Measurements from ENCODE around the gene ACOT11. TPM values are rescaled to one million over a fixed set of nuclear protein-coding genes. Genes with fewer than 3 reads are reported as not detected.

Gene ACOT11
- total and polyA plus RNA-seq, 10 of the 15 experiments (the other 5 are each of a cell fraction or from before 2014, with no cell fraction given), result 0.04 to 0.85 (median 0.39) TPM; not detected in 1

- ChIA-PET CTCF (no interaction called here), RAD21 (ENCODE audit: unreplicated experiment) (no interaction called here), SMC1A (ENCODE audit: uncharacterized antibody, unreplicated experiment) (no interaction called here), POLR2A (no interaction called here)
- ATAC-seq, result no peak
- Histone ChIP-seq H2AFZ (ENCODE audit: control insufficient read depth, low read depth, low read length) (no peak overlapping the region), H3K9me3 (replicated peaks; ENCODE audit: control insufficient read depth, insufficient read depth, low read length) (no peaks in the 10 kb centered on the region), H4K20me1 (ENCODE audit: control insufficient read depth, insufficient read depth) (no peaks in the 10 kb centered on the region), H3K4me2 (ENCODE audit: control insufficient read depth, insufficient read depth) (no peak overlapping the region), H3K36me3 (ENCODE audit: control insufficient read depth in 2 of 2, insufficient read depth in 2 of 2, low read length in 1 of 2) (no peaks in the 10 kb centered on the region), H3K4me1 (ENCODE audit: control insufficient read depth, insufficient read depth, low read length) (no peaks in the 10 kb centered on the region), H3K27ac (ENCODE audit: control insufficient read depth, insufficient read depth) (no peak overlapping the region), H3K9ac (ENCODE audit: control insufficient read depth, insufficient read depth, low read length) (no peak overlapping the region), H3K79me2 (ENCODE audit: control insufficient read depth, insufficient read depth, low read length) (no peaks in the 10 kb centered on the region), H3K4me3 (no peak overlapping the region), H3K27me3 (replicated peaks in 1 of 2; ENCODE audit: control insufficient read depth in 2 of 2, insufficient read depth in 2 of 2, low read length in 1 of 2) (no peaks in the 10 kb centered on the region)
- TF ChIP-seq SMAD1 (IDR thresholded peaks at IDR 0.05; ENCODE audit: low read depth, partially characterized antibody) (no peak), CEBPB (IDR thresholded peaks at IDR 0.05; ENCODE audit: borderline replicate concordance in 1 of 2, low read depth in 2 of 2, low read length in 2 of 2) (no peak), CBFB (IDR thresholded peaks at IDR 0.05; ENCODE audit: low read depth) (no peak), YY1 (IDR thresholded peaks at IDR 0.05; ENCODE audit: low read depth, low read length) (no peak), PBX3 (IDR thresholded peaks at IDR 0.05; ENCODE audit: insufficient replicate concordance, low read depth, low read length) (no peak), CUX1 (IDR thresholded peaks at IDR 0.05; ENCODE audit: insufficient replicate concordance, low read depth, low read length) (no peak), RCOR1 (conservative IDR thresholded peaks at IDR 0.05; ENCODE audit: low read depth, low read length) (no peak)
- intact Hi-C loops (cut with micrococcal nuclease; ENCODE audit: unreplicated experiment), result no loop called here
- no peak for FAIRE-seq
- 41% methylated on average over 10 of the region's 10 CpGs for WGBS (ENCODE audit: insufficient coverage, insufficient replicate concordance, low lambda C conversion rate, missing lambda C conversion rate)
- DNase-seq (ENCODE audit: low read depth, low spot score), result no peak
- no TSS peak for BruUV-seq (replicated peaks)
- in situ Hi-C loops (cut with MboI), result no loop called here
Measured at GRCh38 chr1:54601730-54602129, 53.7 kb downstream of the ACOT11 start.
